ENCODE data around the gene TMEM135.

TMEM135 gene

DNA sequence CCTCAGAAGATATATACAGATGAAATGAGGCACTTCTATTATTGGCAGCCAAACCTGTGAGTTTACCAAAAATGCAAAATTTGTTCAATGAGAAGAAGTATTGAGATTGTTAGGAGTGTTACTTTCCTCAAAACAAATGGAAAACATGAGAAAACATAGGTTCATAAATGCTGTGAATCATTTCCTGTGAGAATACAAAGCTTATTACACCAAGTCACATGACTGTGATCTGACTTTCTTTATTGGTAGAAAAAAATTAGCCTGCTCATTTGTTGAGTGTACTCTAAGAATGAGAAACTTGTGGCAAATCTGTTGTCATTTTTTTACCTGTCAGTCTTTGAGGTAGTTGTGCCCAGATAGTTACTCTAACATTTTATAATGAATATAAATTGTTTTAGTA is 215.1 kb downstream of the TMEM135 start:
- TF ChIP-seq, protein P1, sequence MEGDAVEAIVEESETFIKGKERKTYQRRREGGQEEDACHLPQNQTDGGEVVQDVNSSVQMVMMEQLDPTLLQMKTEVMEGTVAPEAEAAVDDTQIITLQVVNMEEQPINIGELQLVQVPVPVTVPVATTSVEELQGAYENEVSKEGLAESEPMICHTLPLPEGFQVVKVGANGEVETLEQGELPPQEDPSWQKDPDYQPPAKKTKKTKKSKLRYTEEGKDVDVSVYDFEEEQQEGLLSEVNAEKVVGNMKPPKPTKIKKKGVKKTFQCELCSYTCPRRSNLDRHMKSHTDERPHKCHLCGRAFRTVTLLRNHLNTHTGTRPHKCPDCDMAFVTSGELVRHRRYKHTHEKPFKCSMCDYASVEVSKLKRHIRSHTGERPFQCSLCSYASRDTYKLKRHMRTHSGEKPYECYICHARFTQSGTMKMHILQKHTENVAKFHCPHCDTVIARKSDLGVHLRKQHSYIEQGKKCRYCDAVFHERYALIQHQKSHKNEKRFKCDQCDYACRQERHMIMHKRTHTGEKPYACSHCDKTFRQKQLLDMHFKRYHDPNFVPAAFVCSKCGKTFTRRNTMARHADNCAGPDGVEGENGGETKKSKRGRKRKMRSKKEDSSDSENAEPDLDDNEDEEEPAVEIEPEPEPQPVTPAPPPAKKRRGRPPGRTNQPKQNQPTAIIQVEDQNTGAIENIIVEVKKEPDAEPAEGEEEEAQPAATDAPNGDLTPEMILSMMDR (conservative IDR thresholded peaks at IDR 0.05; ENCODE audit: low read depth, low read length) = no peak
- DNase-seq (ENCODE audit: low read depth) = no peak
- H3K4me3 ChIP-seq (ENCODE audit: low read depth, low read length) = no peak overlapping the region

DNA sequence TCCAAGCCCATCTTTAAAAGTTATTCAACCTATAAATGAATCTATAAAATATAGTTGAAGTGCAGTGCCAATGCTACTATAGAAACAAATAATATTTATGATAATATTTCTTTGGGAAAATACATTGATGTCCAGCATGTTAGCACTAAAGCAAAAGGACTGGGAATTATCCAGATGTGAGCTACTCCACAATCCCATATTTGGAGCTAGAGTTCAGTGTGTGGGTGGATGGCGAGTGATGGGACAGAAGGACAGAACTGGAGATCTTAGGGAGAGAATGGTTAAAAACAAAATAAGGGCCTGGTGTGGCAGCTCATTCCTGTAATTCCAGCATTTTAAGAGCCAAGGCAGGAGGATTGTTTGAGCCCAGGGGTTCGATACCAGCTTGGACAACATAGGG is 216.8 kb downstream of the TMEM135 start:
- no peak for DNase-seq (ENCODE audit: low read depth)
- no peak overlapping the region for H3K4me3 ChIP-seq (ENCODE audit: low read depth, low read length)
- TF ChIP-seq, protein P1 (conservative IDR thresholded peaks at IDR 0.05; ENCODE audit: low read depth, low read length) = no peak

DNA sequence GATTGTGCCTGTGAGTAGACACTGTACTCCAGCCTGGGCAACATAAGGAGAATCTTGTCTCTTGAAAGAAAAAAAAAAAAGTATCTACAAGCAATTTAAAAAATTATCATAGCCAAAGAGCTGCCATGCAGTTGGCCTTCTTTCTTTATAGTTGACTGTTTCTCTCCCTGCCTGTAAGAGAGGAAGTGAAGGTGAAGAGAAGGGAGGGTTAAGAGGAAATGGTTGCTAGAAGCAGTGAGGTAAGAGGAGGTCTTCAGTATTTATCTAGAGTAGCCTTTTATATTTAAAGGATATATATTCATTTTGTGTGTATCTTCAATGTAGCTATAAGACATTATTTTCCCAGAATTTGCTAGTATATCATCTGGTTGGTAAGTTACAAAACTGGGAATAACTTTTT is 217.9 kb downstream of the TMEM135 start:
- DNase-seq (ENCODE audit: low read depth) = no peak
- TF ChIP-seq, protein P1 (conservative IDR thresholded peaks at IDR 0.05; ENCODE audit: low read depth, low read length) = no peak
- H3K4me3 ChIP-seq (ENCODE audit: low read depth, low read length) = no peak overlapping the region

DNA sequence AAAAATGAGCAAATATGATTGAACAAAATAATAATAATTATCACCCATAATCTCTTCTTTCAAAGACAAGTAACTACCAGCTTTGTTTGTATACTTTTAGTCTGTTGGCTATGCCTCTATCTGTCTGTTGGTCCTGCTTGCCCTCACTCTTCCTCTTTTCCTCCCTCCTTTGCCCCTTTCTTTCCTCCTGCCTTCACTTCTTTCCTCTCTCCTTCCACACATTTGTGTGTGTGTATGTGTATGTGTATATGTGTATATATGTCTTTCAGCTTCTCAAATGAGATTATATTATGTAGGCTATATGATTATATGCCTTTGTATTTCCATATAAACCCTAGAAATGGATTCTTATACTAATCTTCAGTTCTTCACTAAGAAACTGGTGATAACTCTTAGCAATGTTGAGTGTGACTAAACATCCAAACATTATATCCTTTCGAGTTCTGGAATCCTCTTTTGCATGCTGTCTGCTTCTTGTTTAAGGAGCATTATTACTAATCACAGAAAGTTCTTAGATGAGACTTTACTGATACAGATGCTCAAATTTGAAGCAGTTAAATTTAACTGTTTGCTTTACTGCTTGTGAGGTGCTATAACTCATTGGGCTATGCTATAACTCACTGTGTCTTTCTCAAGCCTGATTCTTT is 219.1 kb downstream of the TMEM135 start:
- no peak for DNase-seq (ENCODE audit: low read depth)
- TF ChIP-seq, protein P1 (conservative IDR thresholded peaks at IDR 0.05; ENCODE audit: low read depth, low read length) = no peak
- H3K4me3 ChIP-seq (ENCODE audit: low read depth, low read length) = no peak overlapping the region

DNA sequence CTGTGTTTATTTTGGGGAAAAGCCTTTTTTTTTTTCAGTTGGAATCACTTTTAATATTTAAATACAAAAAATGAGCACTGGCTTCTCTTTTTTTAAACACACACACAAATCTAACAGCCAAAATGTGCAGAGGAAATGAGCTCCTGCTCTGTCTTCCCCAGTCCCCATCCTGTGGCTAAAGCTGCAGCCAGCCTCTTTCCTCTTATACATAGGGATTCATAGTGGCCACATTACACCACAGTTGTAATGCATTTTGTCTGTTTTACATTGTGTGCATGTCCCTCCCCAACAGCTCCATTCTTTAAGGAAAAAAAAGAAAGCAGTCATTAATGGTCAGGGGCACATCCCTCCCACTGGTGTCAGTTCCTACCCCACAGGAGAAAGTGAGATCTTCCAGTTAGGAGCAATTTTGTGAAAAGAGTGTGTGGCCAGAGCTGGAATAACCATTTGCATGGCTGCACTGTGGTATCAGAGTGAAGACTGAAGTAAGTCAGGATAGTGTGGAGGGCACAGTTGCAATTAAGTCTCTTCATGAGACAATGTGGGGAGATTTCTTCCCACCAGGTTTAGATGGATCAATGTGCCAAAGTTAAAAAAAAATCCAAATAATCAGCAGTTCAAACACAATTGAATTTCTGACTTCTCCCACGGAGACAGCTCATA is 220.6 kb downstream of the TMEM135 start:
- TF ChIP-seq, protein P1 (conservative IDR thresholded peaks at IDR 0.05; ENCODE audit: low read depth, low read length) = no peak
- DNase-seq (ENCODE audit: low read depth) = no peak
- no peak overlapping the region for H3K4me3 ChIP-seq (ENCODE audit: low read depth, low read length)

DNA sequence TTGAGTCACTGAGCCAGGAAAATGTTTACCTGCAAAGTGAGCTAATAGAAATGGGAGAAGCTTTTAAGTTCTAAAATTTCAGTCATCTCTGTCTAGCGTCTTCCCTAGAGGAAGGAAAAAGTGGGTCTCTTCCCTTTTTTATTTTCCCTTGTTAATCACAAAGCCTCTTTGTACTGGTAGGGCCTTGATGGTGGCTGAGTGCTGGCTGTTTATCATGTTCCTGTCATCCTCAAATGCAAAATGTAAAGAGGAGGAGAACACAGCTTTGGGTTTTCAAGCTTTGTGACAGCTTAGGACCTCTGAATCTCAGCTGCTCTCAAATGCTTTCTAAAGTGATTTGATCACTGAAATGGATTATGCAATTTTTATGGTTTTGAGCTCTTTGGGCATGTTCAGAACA is 222.0 kb downstream of the TMEM135 start:
- TF ChIP-seq, protein P1 (conservative IDR thresholded peaks at IDR 0.05; ENCODE audit: low read depth, low read length) = no peak
- no peak for DNase-seq (ENCODE audit: low read depth)
- H3K4me3 ChIP-seq (ENCODE audit: low read depth, low read length) = no peak overlapping the region

DNA sequence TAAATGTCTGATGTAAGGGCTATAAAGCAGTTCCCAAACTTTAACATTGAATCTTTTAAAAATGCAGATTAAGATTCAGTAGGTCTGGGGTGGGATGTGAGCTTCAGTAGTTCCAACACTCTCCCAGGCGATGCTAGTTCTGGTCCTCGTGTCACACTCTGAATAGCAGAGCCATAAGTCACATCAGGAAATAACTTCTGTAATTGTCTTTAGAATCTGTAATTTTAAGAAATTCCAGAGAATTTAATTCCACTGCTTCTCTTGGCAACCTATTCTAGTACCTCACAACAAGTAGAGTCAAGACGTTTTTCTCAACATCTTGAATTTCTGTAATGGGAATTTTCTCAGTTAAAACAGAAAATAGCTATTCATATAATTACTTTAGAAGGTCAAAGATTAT is 223.1 kb downstream of the TMEM135 start:
- H3K4me3 ChIP-seq (ENCODE audit: low read depth, low read length) = no peak overlapping the region
- peak; percentile 36 for DNase-seq (ENCODE audit: low read depth)
- TF ChIP-seq, protein P1 (conservative IDR thresholded peaks at IDR 0.05; ENCODE audit: low read depth, low read length) = no peak

Data from choroid plexus epithelial cell (primary cell).